PC-9 (cell line): Measurements from ENCODE around the gene PTH1R. TPM values are rescaled to one million over a fixed set of nuclear protein-coding genes. Genes with fewer than 3 reads are reported as not detected.
"Not testable (repeated sequence)": the region's sequence is repeated elsewhere in the genome, so short reads cannot be mapped to it uniquely, and the experiment has no call there.

ENCODE experiments used
- BruUV-seq: library from RNA; stranded (reverse); fragments of 400-500 nt; replicated peaks from 2 replicates; lab custom pipeline; 2021; lab: Mats Ljungman, UMichigan
- CTCF ChIA-PET: fragments of 300-600 bp; sonication (Branson Sonifier 250); formaldehyde crosslinking; loops from one replicate; lab custom pipeline; 2022; ENCODE audit warnings: antibody characterized with exemption; lab: Charles Lee
- POLR2A ChIA-PET: fragments of 300-600 bp; sonication (Branson Sonifier 250); formaldehyde crosslinking; loops from one replicate; lab custom pipeline; 2022; ENCODE audit warnings: antibody characterized with exemption; ENCODE audit not compliant: unreplicated experiment; lab: Charles Lee
- DNase-seq, 2 experiments: peaks; one replicate each; pipeline versions ENCODE4 v3.0.0 to v3.0.0-alpha.2; 2015 to 2022; ENCODE audit warnings: mixed read lengths in 1 of 2
- H2AFZ ChIP-seq: fragments of 200-600 bp; sonication (generic); 2 replicates; pipeline ENCODE4 v1.8.1; 2017; ENCODE audit warnings: antibody characterized with exemption
- H3F3A ChIP-seq: fragments of 200-600 bp; sonication (generic); 2 replicates; pipeline ENCODE4 v1.8.1; 2017; ENCODE audit warnings: antibody characterized with exemption, mild to moderate bottlenecking, low read depth; ENCODE audit not compliant: insufficient read depth
- H3K27ac ChIP-seq: fragments of 200-600 bp; sonication (generic); 2 replicates; pipeline ENCODE4 v1.6.1; 2016; ENCODE audit warnings: mixed run types
- H3K27me3 ChIP-seq: fragments of 200-600 bp; sonication (generic); 2 replicates; pipeline ENCODE4 v1.6.1; 2016; ENCODE audit warnings: low read depth, mixed run types; ENCODE audit not compliant: insufficient read depth
- H3K36me3 ChIP-seq: fragments of 200-600 bp; sonication (generic); 2 replicates; pipeline ENCODE4 v1.6.1; 2016; ENCODE audit warnings: low read depth, mixed run types
- H3K4me1 ChIP-seq: fragments of 200-600 bp; sonication (generic); replicated peaks from 2 replicates; pipeline ENCODE4 v1.6.1; 2016; ENCODE audit warnings: mixed run types; ENCODE audit not compliant: insufficient read depth
- H3K4me2 ChIP-seq: fragments of 200-600 bp; sonication (generic); 2 replicates; pipeline ENCODE4 v1.6.1; 2017; ENCODE audit warnings: mixed run types
- H3K4me3 ChIP-seq: fragments of 200-600 bp; sonication (generic); 2 replicates; pipeline ENCODE4 v1.6.1; 2016; ENCODE audit warnings: mixed run types
- H3K79me2 ChIP-seq: fragments of 200-600 bp; sonication (generic); 2 replicates; pipeline ENCODE4 v1.6.1; 2017; ENCODE audit warnings: low read depth, mixed run types
- H3K9me2 ChIP-seq: fragments of 200-600 bp; sonication (generic); 2 replicates; pipeline ENCODE4 v1.8.1; 2017; ENCODE audit warnings: mild to moderate bottlenecking; ENCODE audit not compliant: insufficient read depth
- H3K9me3 ChIP-seq: fragments of 200-600 bp; sonication (generic); 2 replicates; pipeline ENCODE4 v1.8.1; 2016; ENCODE audit warnings: low read depth; ENCODE audit not compliant: insufficient read depth
- H4K20me1 ChIP-seq: fragments of 200-600 bp; sonication (generic); 2 replicates; pipeline ENCODE4 v1.8.1; 2017; ENCODE audit not compliant: insufficient read depth
- EZH2 ChIP-seq: fragments of 200-600 bp; sonication (generic); IDR thresholded peaks from 2 replicates; pipeline ENCODE4 v1.8.0; 2017; ENCODE audit warnings: antibody characterized with exemption, low read depth
- intact Hi-C: fragments of 100-400 bp; cut with micrococcal nuclease; formaldehyde crosslinking; loops from one replicate; pipeline ENCODE4 v1.10.0; 2022; ENCODE audit not compliant: unreplicated experiment
- total RNA-seq: library from RNA; stranded (reverse); gene quantifications from 2 replicates; pipeline ENCODE4 v1.2.3, GENCODE V29; 2021
- TF ChIP-seq, protein P1 (sequence below): fragments of 200-600 bp; sonication (generic); conservative IDR thresholded peaks from 2 replicates; pipeline ENCODE4 v1.6.1; 2017; ENCODE audit warnings: mixed run types, antibody characterized with exemption, mild to moderate bottlenecking, moderate library complexity

Gene PTH1R
- total RNA-seq, 1 experiment from 2014 or later, result not detected

DNA sequence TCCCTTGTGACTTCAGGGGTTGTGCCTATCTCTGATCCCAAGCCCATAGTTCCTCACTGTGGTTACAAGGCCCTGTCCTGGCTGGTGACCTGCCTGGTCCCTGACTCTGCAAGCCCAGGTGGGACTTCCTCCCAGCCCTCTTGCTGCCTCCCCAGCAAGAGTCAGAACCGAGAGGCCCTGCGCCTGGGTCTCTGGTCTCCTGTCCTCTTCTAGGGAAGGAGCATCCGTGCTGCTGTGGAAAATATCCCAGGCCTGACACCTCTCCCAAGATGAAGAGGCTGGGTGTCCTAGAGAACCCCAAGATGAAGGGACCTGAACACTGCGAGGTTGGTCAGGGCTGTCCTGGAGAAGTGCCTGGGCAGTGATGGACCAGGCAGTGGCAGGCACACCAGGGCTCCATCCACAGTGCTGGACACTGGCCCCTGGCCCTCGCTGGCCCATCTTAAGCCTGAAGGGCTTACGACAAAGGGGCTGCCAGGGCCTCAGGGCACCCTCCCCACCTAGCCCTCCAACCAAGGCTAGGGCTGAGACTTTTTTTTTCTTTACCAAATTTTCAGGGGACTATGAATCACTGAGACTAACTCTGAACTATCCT is 32.7 kb downstream of the PTH1R start:
- Histone ChIP-seq H3K4me1 (no peaks in the 10 kb centered on the region), H3K4me3 (no peak overlapping the region), H3K27ac (no peak overlapping the region), H3K9me3 (no peaks in the 10 kb centered on the region), H3F3A (peaks cover 6% of the 10 kb centered on the region; the same call in 1 of the 2 replicates), H3K9me2 (no peaks in the 10 kb centered on the region), H2AFZ (no peak overlapping the region), H3K4me2 (no peak overlapping the region), H4K20me1 (no peaks in the 10 kb centered on the region), H3K36me3 (no peaks in the 10 kb centered on the region), H3K27me3 (no peaks in the 10 kb centered on the region), H3K79me2 (no peaks in the 10 kb centered on the region)
- no peak for DNase-seq
- no TSS peak for BruUV-seq
- intact Hi-C loops, result no loop called here
- ChIA-PET CTCF (interaction anchor here (0.6 to 1.4 kb wide), 8 partner anchors 10 to 448 kb away, joined by 3 to 6 read pairs (median 3); no protein-coding TSS in a partner anchor), POLR2A (no interaction called here)
- no peak for TF ChIP-seq EZH2
- TF ChIP-seq, protein P1, sequence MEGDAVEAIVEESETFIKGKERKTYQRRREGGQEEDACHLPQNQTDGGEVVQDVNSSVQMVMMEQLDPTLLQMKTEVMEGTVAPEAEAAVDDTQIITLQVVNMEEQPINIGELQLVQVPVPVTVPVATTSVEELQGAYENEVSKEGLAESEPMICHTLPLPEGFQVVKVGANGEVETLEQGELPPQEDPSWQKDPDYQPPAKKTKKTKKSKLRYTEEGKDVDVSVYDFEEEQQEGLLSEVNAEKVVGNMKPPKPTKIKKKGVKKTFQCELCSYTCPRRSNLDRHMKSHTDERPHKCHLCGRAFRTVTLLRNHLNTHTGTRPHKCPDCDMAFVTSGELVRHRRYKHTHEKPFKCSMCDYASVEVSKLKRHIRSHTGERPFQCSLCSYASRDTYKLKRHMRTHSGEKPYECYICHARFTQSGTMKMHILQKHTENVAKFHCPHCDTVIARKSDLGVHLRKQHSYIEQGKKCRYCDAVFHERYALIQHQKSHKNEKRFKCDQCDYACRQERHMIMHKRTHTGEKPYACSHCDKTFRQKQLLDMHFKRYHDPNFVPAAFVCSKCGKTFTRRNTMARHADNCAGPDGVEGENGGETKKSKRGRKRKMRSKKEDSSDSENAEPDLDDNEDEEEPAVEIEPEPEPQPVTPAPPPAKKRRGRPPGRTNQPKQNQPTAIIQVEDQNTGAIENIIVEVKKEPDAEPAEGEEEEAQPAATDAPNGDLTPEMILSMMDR, result no peak

DNA sequence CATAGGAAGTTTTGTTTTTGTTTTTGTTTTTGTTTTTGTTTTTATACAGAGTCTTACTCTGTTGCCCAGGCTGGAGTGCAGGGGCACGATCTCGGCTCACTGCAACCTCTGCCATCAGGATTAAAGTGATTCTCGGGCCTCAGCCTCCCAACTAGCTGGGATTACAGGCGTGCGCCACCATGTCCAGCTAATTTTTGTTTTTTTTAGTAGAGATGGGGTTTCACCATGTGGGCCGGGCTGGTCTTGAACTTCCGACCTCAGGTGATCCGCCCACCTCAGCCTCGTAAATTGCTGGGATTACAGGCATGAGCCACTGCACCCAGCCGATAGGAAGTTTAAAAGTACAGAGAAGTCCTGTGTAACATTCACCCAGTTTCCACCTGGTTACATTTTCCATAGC is 33.4 kb downstream of the PTH1R start:
- H3K79me2 ChIP-seq, BruUV-seq, H3K27ac ChIP-seq, H3K4me3 ChIP-seq, POLR2A ChIA-PET, H2AFZ ChIP-seq, H3K36me3 ChIP-seq, H3K4me2 ChIP-seq, H4K20me1 ChIP-seq, H3K27me3 ChIP-seq, DNase-seq, H3K4me1 ChIP-seq, H3F3A ChIP-seq, H3K9me3 ChIP-seq, H3K9me2 ChIP-seq, intact Hi-C loops: not testable (repeated sequence)
- CTCF ChIA-PET, result interaction anchor here (0.6 kb wide), 1 partner anchor 598 kb away, joined by 8 read pairs; no protein-coding TSS in a partner anchor

DNA sequence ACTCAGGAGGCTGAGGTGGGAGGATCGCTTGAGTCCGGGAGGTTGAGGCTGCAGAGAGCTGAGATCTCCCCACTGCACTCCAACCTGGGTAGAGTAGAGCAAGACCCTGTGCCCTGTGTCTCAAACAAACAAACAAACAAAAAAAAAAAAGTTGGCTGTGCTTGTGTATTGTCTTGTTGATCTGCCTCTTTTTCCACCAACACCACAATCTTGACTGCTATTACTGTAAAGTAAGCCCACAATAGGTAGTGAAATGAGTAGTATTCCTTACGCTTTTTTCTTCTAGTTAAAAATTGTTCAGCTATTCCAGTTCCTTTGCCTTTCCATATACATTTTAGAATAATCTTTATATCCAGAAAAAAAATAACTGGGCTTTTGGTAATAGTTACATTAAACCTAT is 35.5 kb downstream of the PTH1R start:
- Histone ChIP-seq H3K79me2 (no peaks in the 10 kb centered on the region), H3K4me1 (no peaks in the 10 kb centered on the region), H3K27ac (no peak overlapping the region), H2AFZ (no peak overlapping the region), H3F3A (peaks cover 14% of the 10 kb centered on the region; the same call in 1 of the 2 replicates), H3K4me3 (no peak overlapping the region), H3K9me2 (no peaks in the 10 kb centered on the region), H3K27me3 (no peaks in the 10 kb centered on the region), H3K36me3 (peaks cover 4% of the 10 kb centered on the region), H4K20me1 (no peaks in the 10 kb centered on the region), H3K4me2 (no peak overlapping the region), H3K9me3 (peaks cover 7% of the 10 kb centered on the region; the same call in 1 of the 2 replicates)
- ChIA-PET CTCF (no interaction called here), POLR2A (interaction anchor here (0.9 kb wide), 1 partner anchor 64 kb away, joined by 23 read pairs; no protein-coding TSS in a partner anchor)
- TF ChIP-seq, protein P1, result no peak
- TF ChIP-seq EZH2, result no peak
- BruUV-seq, result no TSS peak
- DNase-seq, result no peak
- intact Hi-C loops, result no loop called here
